GM21367 (cell line): Measurements from ENCODE around the gene ZNF334.

ENCODE experiments used
- ATAC-seq: cut with Tn5 transposase; IDR thresholded peaks from one replicate; pipeline ENCODE4 v1.9.1; 2021; ENCODE audit not compliant: unreplicated experiment

ZNF334 gene

DNA sequence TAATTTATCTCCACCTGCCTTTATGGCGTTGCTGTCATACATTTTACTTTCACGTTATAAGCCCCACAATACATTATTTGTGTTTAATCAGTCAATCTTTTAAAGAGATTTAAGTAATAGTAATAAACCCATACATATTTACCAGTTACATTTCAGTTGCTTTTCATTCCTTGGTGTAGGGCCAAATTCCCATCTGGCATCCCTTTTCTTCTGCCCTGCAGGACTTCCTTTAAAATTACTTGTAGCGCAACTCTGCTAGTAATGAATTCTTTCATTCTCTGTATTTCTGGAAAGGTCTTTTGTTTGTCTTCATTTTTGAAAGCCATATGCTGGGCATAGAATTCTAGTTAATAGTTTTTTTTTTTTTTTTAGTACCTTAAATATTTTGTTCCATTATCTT is 24.9 kb downstream of the ZNF334 start:
- no peak for ATAC-seq

DNA sequence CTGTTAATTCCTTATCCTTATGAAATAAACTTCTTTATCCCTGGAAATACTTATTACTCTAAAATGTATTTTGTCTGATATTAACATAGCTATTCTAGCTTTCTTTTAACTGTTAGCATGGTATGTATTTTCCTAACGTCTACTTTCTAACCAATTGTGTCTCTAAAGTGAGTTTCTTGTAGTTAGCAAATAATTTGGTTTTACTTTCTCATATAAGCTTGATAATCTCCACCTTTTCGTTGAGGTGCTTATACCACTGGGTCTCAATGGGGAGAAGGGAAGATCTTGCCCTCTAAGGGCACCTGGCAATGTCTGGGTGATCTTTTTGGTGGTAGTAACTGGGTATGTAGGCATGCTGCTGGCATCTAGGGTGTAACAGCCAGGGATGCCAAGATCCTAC is 25.7 kb downstream of the ZNF334 start:
- no peak for ATAC-seq

DNA sequence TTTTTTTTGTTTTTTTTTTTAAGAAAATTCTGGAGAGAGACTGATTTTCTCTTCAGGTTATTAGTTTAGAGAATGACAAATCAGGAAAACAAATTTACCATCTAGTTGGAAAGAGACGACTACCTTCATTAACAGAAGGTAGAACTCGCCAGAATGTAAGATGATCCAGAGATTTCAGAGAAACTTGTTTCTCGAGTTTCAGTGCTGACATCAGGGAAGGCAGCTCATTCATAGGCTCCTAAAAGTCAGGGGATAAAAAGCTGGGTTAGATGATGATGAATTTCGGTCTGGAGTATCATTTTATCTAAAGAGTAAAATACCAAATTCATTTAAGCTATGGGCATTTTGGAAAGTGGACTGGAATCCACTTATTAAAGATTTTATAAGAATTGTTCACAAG is 27.9 kb downstream of the ZNF334 start:
- no peak for ATAC-seq

DNA sequence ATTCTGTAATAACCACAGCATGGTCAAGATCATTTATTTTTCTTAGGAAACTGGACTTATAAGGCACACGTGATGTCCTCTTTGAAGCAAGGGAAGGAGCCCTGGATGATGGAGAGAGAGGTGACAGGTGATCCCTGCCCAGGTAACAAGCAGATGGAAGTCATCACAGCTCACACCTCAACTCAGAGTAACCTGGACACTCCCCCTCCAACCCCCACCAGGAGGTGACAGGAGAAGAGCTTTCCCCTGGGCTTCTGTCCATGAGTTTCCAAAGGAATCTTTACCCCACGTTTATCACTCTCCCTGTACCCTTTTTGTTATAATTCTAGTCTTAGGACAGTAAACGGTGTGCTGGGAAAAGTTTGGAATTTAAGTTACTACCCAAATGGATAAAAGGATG is 28.4 kb downstream of the ZNF334 start:
- ATAC-seq: no peak

DNA sequence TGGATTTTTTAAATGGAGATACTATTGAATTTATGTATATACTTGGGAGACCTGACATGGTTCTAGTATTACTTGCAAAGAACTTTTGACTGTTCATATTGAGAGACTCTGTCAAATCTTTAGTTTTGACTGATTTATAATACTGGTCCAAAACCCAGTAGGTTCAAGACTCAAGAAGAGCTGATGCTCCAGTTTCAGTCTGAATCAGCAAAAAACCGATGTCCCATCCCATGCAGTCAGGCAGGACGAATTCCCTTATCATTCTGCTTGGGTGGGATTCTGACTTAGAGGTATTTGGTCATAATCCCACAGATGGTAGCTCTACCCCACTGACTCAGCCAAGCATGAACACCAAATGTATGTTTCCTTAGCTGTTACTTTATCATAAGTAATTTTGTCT is 29.5 kb downstream of the ZNF334 start:
- no peak for ATAC-seq

DNA sequence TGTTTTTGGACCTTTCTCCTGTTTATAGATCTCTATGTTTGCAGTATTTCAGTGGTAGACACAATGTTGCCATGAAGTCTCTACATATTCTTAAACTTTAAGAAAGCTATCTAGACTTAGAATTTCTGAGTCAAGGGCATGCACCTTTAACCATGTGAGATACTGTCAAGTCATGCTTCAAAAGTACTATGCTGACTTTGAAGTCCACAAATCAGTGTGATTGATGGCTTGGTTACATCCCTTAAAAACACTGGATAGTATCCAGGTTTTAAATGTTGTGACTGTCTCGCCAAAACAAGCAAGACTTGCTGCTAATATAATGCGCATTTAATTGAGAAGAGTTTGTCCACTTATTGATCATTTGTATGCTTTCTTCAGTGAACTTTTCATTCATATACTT is 30.5 kb downstream of the ZNF334 start:
- no peak for ATAC-seq

DNA sequence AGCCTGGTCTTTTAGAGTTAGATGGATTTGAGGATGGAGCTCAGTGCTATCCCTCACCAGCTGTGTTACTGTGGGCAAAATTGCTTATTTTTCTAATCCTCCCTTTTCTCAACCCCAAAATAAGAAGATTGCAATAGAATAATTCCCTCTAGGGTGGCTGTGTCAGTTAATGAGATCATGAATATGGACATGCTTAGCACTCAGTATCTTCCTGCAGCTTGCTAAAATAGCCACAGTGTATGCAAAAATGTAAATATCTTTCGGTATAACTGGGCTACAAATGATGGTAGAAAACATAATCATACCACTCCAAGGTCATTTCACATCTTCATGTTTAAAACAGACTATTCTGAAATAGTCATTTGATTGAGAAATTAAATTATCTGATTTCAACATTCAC is 35.7 kb downstream of the ZNF334 start:
- ATAC-seq: no peak

DNA sequence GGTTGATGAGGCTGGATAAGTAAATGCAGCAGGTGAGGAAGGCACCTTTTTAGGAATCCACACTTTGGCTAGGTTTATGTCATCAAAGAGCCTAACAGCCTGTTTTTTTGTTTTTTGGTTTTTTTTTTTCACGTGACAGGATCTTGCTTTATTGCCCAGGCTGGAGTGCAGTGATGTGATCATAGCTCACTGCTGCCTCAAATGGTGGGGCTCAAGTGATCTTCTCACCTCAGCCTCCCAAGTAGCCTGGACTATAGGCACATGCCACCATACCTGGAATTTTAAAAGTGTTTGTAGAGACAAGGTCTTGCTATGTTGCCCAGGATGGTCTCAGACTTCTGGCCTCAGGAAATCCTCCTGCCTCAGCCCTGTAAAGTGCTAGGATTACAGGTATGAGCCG is 36.1 kb downstream of the ZNF334 start:
- ATAC-seq: no peak

DNA sequence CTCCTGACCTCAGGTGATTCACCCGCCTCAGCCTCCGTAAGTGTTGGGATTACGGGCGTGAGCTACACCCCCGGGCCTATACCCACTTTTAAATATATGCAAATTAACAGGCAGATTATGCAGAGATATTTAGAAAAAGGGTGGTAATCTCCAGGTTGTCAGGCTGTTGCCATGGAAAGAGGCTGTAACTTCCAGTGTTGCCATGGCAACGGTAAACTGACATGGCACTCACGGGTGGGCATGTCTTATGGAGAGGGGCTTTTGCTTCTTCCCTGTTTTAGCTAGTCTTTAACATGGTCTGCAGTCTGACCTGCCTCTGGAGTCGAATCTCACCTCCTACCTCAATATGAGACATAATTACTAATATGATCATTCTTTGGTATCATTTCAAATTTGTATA is 44.9 kb downstream of the ZNF334 start:
- ATAC-seq: no peak

DNA sequence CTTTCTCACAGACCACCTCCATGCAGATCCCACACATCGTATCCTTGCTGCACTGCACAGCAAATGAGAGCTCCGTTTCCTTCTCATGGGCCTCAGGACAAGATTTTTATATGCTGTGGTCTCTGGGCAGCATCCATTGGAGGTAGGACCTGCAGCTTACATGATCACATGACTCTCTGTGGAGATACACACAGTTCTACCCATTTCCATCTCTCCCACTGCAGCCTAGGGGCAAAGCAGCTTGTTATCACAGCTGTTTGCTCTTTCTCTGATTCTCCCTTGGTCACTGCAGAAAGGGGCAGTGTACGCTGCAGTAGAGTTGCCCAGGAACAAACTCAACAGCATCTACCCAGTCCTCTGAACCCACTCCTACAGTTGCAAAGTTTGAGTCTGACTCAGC is 48.9 kb downstream of the ZNF334 start:
- no peak for ATAC-seq

DNA sequence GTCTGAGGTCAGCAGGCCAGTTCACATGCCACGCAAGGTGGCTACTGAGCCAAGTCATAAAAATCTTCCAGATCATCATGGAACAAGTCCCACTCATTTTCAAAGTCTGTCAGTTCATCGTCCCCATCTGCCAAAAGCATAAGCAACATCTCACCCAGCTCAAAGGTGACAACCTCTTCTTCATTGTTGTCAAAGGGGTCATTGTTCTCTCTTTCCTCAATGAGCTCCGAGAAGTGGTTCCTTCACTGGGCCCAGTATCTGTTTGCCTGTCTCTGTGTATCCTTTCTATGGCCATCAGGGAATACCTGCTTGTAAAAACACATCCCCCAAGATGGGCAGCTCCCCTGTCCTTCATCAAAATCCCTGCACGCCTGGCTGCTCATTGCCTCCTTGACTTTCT is 49.5 kb downstream of the ZNF334 start:
- no peak for ATAC-seq

DNA sequence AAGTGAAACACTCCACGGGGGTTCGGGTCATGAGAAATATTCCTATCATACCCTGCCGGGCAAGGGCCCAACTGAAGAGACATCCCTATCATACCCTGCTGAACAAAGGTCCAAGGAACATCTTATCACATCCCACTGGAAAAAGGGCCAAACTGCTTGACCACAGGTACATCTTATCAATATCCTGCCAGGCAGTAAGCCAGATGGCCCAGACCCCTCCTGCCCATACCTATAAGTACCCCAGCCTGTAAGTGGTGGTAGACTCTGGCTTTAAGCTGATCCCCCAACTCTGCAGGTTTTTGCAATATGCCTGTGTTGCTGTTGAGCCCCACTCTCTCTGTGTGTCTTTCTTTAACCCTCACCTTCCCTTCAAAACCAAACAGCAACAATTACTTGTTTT is 51.6 kb downstream of the ZNF334 start:
- no peak for ATAC-seq

DNA sequence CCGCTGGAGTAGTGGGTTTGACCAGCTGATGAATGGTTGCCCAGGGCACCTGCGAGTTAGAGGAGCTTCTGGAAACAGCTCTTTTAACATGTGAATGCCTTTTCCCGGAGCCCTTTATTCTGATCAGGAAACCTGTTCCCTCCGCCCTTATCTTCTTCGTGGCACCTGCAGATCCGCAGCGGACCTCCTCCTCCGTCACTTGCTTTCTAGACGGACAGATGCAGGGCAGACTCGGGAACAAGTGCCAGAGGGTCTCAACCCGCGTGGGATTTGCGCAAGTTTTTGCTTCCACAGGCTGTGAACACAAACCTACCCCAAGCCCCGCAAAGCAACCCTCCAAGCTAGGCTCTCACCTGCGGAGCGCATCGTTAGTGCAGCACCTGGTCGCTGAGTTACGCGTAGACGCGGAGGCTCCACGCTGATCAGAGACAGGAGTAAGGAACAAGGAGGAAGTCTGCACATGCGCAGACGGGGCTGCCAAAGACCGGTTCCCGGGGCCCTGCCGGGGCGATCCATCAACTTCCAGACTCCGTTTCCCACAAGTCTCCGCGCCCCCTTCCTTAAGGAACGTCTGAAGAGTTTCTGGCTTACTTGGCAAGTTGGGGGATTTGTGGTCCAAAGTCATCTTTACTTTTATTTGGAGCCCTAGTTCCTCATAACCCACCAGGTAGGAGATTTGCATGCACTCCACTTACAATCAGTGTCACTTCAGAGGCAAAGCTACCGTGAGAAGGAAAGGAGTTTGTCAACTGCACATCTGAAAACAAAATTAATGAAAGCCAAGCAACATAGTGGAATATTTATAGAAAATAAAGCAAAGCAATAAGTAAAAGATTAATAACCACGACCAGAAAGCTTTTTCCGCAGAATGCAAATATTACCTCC is 54.3 kb downstream of the ZNF334 start:
- ATAC-seq: no peak

DNA sequence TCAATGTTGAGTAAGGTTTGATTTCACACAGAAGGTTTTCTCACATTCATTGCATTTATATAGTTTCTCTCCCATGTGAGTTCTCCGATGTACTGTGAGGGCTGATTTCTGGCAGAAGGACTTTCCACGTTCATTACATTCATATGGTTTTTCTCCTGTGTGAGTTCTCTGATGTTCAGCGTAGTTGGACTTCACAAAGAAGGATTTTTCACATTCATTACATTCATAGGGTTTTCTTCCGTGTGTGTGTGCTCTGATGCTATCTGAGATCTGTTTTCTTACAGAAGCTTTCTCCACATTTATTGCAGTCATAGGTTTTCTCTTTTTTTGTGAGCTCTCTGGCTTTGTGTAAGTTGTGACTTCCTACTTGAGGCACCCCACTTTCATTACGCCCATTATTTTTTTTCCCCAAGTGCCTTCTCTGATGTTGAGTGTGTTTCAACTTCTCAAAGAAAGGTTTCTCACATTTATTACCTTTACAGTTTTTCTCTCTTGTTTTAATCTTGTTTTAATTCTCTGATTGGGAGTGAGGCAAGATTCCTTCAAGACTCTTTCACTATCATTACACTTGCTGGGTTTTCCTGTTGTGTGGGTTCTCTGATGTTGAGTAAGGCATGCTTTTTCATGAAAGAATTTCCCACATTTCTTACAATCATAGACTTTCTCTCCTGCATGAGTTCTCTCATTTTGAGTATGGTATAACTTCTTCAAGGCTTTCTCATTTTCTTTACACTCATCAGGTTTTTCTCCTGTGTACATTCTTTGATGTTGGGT is 56.9 kb downstream of the ZNF334 start:
- no peak for ATAC-seq

DNA sequence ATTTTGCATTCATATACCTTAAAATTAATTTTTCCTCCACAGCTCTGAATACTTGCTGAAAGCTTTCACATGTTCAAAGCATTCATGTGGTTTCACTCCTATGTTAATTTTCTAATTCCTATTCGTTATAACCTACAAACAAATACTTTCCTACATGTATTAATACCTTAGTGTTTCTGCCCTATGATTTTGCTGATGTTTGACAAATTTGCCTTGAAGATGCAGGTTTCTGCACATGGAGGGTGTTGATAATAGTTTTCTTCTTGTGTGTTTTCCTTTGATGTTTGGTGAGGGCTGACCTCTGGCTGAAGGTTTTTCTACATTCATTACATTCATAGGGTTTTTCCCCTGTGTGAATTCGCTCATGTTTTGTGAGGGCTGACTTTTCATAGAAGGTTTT is 57.6 kb downstream of the ZNF334 start:
- ATAC-seq: no peak
